A549 (cell line): ENCODE data around the gene ENAH. TPM values are rescaled to one million over a fixed set of nuclear protein-coding genes. Genes with fewer than 3 reads are reported as not detected.

Experiments used
- ATAC-seq, 2 experiments: fragments of 200-7000 bp in 1 of 2; fragments of >200 bp in 1 of 2; cut with Nextera tagmentation in 1 of 2; cut with Tn5 transposase in 1 of 2; 3 replicates each; pipeline versions ENCODE4 v1.8.0 to v1.9.1; 2018 to 2020; ENCODE audit warnings: mild to moderate bottlenecking in 1 of 2, moderate library complexity in 1 of 2
- CTCF ChIA-PET: fragments of 300-600 bp; sonication (Branson Sonifier 250); formaldehyde crosslinking; extraction: SDS; loops from one replicate; lab custom pipeline; 2021; ENCODE audit warnings: antibody characterized with exemption, inconsistent platforms; lab: Yijun Ruan, JAX
- POLR2A ChIA-PET: fragments of 350-600 bp; formaldehyde crosslinking; extraction: SDS; loops from one replicate; lab custom pipeline; 2021; ENCODE audit warnings: antibody characterized with exemption, inconsistent platforms; lab: Yijun Ruan, JAX
- DNase-seq, 2 experiments: peaks; one replicate each; pipeline versions ENCODE4 v3.0.0 to v3.0.0-alpha.2; 2011 to 2016; ENCODE audit warnings: low read depth in 1 of 2, low spot score in 1 of 2
- FAIRE-seq: peaks from 2 replicates; lab custom pipeline; 2011; peaks lifted over from hg19 to GRCh38; lab: Jason Lieb, UNC
- H3K27ac ChIP-seq, 2 experiments: fragments of >200 bp; sonication (Bioruptor Twin); formaldehyde crosslinking; 3 replicates each; pipeline ENCODE4 v1.5.1; 2016 to 2017
- H3K4me1 ChIP-seq: fragments of >200 bp; sonication (Bioruptor Twin); formaldehyde crosslinking; 3 replicates; pipeline ENCODE4 v1.6.1; 2016
- H3K4me2 ChIP-seq: fragments of >200 bp; sonication (Bioruptor Twin); formaldehyde crosslinking; 3 replicates; pipeline ENCODE4 v1.6.1; 2016
- H3K4me3 ChIP-seq: fragments of >200 bp; sonication (Bioruptor Twin); formaldehyde crosslinking; 3 replicates; pipeline ENCODE4 v1.5.1; 2016
- H3K9me3 ChIP-seq: fragments of >200 bp; sonication (Bioruptor Twin); formaldehyde crosslinking; 3 replicates; pipeline ENCODE4 v1.6.1; 2016
- CBX2 ChIP-seq: fragments of 200-600 bp; sonication (generic); IDR thresholded peaks from 2 replicates; pipeline ENCODE4 v1.6.1; 2016; ENCODE audit warnings: low read depth, mild to moderate bottlenecking, borderline replicate concordance
- CEBPB ChIP-seq, 2 experiments: fragments of >200 bp in 1 of 2; sonication (Bioruptor Twin) in 1 of 2; formaldehyde crosslinking in 1 of 2; IDR thresholded peaks; 2 replicates each; pipeline ENCODE4 v1.6.1; 2012 to 2016
- FOSL2 ChIP-seq, 2 experiments: fragments of 450-650 bp in 1 of 2; fragments of >200 bp in 1 of 2; sonication (Bioruptor Twin) in 1 of 2; formaldehyde crosslinking; IDR thresholded peaks; 2 replicates each; pipeline versions ENCODE4 v1.5.0 to v1.6.1; 2016 to 2020; ENCODE audit warnings: mild to moderate bottlenecking in 1 of 2, moderate library complexity in 1 of 2
- GATA3 ChIP-seq: IDR thresholded peaks from 2 replicates; pipeline ENCODE4 v1.6.1; 2012; ENCODE audit warnings: borderline replicate concordance
- HDAC2 ChIP-seq: fragments of 200-600 bp; sonication (generic); IDR thresholded peaks from 2 replicates; pipeline ENCODE4 v1.6.1; 2016
- HOXA7 ChIP-seq: fragments of 250-450 bp; sonication (Bioruptor Pico); IDR thresholded peaks from 2 replicates; pipeline ENCODE4 v1.5.0; 2020; ENCODE audit warnings: mild to moderate bottlenecking, moderate library complexity
- JUN ChIP-seq, 2 experiments: fragments of >200 bp; sonication (Bioruptor Twin); formaldehyde crosslinking; IDR thresholded peaks; 2 replicates in 1 of 2; 3 replicates in 1 of 2; pipeline ENCODE4 v1.6.1; 2016 to 2017
- KDM5A ChIP-seq: fragments of 200-600 bp; sonication (generic); IDR thresholded peaks from 2 replicates; pipeline ENCODE4 v1.6.1; 2016; ENCODE audit warnings: antibody characterized with exemption, mild to moderate bottlenecking
- MAZ ChIP-seq: fragments of 150-350 bp; IDR thresholded peaks from 2 replicates; pipeline ENCODE4 v1.6.1; 2014; ENCODE audit warnings: antibody characterized with exemption, low read depth, low read length, borderline replicate concordance
- MYC ChIP-seq: IDR thresholded peaks from 2 replicates; pipeline ENCODE4 v1.6.1; 2012; ENCODE audit warnings: mild to moderate bottlenecking, inconsistent platforms, low read length, improper control_type of control experiment, borderline replicate concordance
- NPAS2 ChIP-seq: fragments of 250-450 bp; sonication (Bioruptor Pico); IDR thresholded peaks from 2 replicates; pipeline ENCODE4 v1.8.0; 2022; ENCODE audit warnings: mild to moderate bottlenecking, moderate library complexity, borderline replicate concordance
- POLR2AphosphoS2 ChIP-seq: conservative IDR thresholded peaks from 2 replicates; pipeline ENCODE4 v1.6.1; 2012; ENCODE audit warnings: low read length, improper control_type of control experiment, inconsistent platforms
- RARB ChIP-seq: fragments of 250-450 bp; sonication (Bioruptor Pico); IDR thresholded peaks from 2 replicates; pipeline ENCODE4 v1.8.0; 2021; ENCODE audit warnings: mild to moderate bottlenecking, moderate library complexity
- RCOR1 ChIP-seq: fragments of 150-350 bp; IDR thresholded peaks from 2 replicates; pipeline ENCODE4 v1.6.1; 2014; ENCODE audit warnings: antibody characterized with exemption, low read length, low read depth
- RNF2 ChIP-seq: fragments of 200-600 bp; sonication (generic); IDR thresholded peaks from 2 replicates; pipeline ENCODE4 v1.6.1; 2016; ENCODE audit warnings: low read depth, mild to moderate bottlenecking, antibody characterized with exemption, moderate library complexity, borderline replicate concordance
- SMC3 ChIP-seq: fragments of >200 bp; sonication (Bioruptor Twin); formaldehyde crosslinking; IDR thresholded peaks from 3 replicates; pipeline ENCODE4 v1.6.1; 2018; ENCODE audit warnings: inconsistent platforms
- SREBF2 ChIP-seq: fragments of 450-650 bp; IDR thresholded peaks from 2 replicates; pipeline ENCODE4 v1.6.1; 2014; ENCODE audit warnings: mild to moderate bottlenecking, moderate library complexity
- ZSCAN20 ChIP-seq: fragments of 250-450 bp; sonication (Bioruptor Pico); IDR thresholded peaks from 2 replicates; pipeline ENCODE4 v1.8.0; 2022; ENCODE audit warnings: mild to moderate bottlenecking, moderate library complexity
- WGBS: methylation state at CpG from one replicate; pipeline ENCODE4 v1.1.6; 2017; ENCODE audit errors: missing lambda C conversion rate; 5-methylcytosine and 5-hydroxymethylcytosine counted together
- polyA plus RNA-seq, 4 experiments: library from polyadenylated mRNA; depleted of rRNA in 3 of 4; stranded (reverse); fragments of >200 nt; fragmentation: RNase III in 1 of 4; extraction: RNeasy Plus Mini Kit Qiagen cat#74134 plus additional on column Dnase treatment in 1 of 4; gene quantifications; 2 replicates in 3 of 4; 3 replicates in 1 of 4; pipeline ENCODE4 v1.2.3, GENCODE V29; 2011 to 2017
- TF ChIP-seq, protein P1 (sequence below): fragments of 450-650 bp; IDR thresholded peaks from 2 replicates; pipeline ENCODE4 v1.6.1; 2014; ENCODE audit warnings: antibody characterized with exemption
- TF ChIP-seq, protein P2 (sequence below): fragments of >200 bp; sonication (Bioruptor Twin); formaldehyde crosslinking; IDR thresholded peaks from 3 replicates; pipeline ENCODE4 v1.6.1; 2016
- TF ChIP-seq, protein P3 (sequence below): fragments of 250-450 bp; sonication (Bioruptor Pico); IDR thresholded peaks from 2 replicates; pipeline ENCODE4 v1.5.0; 2020; ENCODE audit warnings: low read depth, mild to moderate bottlenecking, moderate library complexity

ENAH gene
- polyA plus RNA-seq, 2 of the 4 experiments (the other 2 are of a cell fraction): 142 to 155 TPM

DNA sequence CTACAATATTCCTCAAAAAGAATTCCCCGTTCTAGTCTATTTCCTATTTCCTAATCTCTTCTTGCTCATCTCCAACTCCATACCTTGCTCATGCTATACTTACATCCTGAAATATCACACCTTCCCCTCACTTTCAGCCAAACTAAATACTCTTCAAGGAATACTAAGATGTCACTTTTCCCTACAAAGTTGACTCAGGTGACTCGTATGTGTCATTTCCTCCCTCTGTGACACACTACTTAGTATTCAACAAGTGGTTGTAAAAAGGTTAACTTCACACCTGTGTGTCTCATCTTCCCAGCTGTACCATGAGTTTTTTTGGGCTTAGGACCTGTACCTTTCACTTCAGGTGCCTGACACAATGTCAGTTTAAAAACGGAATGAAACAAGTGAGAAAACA is 143.2 kb downstream of the ENAH start:
- peak overlapping the region; percentile 77 for H3K4me2 ChIP-seq
- CTCF ChIA-PET: interaction anchor here (0.6 to 1.3 kb wide), 6 partner anchors 9 to 1801 kb away, joined by 3 to 4 read pairs (median 3); no protein-coding TSS in a partner anchor
- no peak overlapping the region for H3K4me3 ChIP-seq
- no peaks in the 10 kb centered on the region for H3K9me3 ChIP-seq
- ATAC-seq (no peak), FAIRE-seq (peak; percentile 36), DNase-seq (no peak)
- 50% methylated on average over 3 of the region's 3 CpGs for WGBS
- peak overlapping the region; percentile 36 to 76 for H3K27ac ChIP-seq
- peaks cover 51% of the 10 kb centered on the region for H3K4me1 ChIP-seq
- TF ChIP-seq HOXA7 (CRISPR knock-in tag) (no peak), RNF2 (no peak), SREBF2 (no peak), ZSCAN20 (no peak), GATA3 (no peak), NPAS2 (no peak), SMC3 (no peak), MAZ (no peak), RCOR1 (no peak), FOSL2 (IDR thresholded peaks at IDR 0.05) (no peak), FOSL2 (CRISPR knock-in tag; IDR thresholded peaks at IDR 0.05) (no peak), MYC (no peak), POLR2AphosphoS2 (no peak), HDAC2 (no peak), JUN (IDR thresholded peaks at IDR 0.05) (no peak), CEBPB (IDR thresholded peaks at IDR 0.05) (no peak)
- TF ChIP-seq, protein P1, sequence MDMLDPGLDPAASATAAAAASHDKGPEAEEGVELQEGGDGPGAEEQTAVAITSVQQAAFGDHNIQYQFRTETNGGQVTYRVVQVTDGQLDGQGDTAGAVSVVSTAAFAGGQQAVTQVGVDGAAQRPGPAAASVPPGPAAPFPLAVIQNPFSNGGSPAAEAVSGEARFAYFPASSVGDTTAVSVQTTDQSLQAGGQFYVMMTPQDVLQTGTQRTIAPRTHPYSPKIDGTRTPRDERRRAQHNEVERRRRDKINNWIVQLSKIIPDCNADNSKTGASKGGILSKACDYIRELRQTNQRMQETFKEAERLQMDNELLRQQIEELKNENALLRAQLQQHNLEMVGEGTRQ: no peak
- TF ChIP-seq, protein P2, sequence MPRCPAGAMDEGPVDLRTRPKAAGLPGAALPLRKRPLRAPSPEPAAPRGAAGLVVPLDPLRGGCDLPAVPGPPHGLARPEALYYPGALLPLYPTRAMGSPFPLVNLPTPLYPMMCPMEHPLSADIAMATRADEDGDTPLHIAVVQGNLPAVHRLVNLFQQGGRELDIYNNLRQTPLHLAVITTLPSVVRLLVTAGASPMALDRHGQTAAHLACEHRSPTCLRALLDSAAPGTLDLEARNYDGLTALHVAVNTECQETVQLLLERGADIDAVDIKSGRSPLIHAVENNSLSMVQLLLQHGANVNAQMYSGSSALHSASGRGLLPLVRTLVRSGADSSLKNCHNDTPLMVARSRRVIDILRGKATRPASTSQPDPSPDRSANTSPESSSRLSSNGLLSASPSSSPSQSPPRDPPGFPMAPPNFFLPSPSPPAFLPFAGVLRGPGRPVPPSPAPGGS: no peak
- POLR2A ChIA-PET: no interaction called here

DNA sequence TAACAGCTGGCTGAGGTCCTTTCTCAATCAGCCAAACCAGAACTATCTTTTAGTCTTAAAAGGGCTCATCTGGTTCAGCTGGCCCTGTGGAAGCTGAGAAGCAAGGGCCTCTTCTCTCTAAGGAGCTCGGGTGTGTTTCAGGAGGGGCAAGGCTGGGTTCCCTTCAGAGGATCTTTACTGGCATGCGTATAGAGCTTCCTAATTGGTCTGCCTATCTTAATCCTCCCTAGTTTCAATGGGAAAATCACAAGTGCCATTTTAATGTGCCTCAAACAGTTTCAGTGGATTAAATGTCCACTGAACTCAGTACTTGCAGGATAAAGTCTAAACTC is 143.6 kb downstream of the ENAH start:
- peaks cover 51% of the 10 kb centered on the region for H3K4me1 ChIP-seq
- no peak for TF ChIP-seq RARB (CRISPR knock-in tag)
- TF ChIP-seq, protein P3, sequence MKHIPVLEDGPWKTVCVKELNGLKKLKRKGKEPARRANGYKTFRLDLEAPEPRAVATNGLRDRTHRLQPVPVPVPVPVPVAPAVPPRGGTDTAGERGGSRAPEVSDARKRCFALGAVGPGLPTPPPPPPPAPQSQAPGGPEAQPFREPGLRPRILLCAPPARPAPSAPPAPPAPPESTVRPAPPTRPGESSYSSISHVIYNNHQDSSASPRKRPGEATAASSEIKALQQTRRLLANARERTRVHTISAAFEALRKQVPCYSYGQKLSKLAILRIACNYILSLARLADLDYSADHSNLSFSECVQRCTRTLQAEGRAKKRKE (CRISPR knock-in tag): no peak
- no peak for TF ChIP-seq KDM5A
- TF ChIP-seq CBX2: no peak
- no peak for TF ChIP-seq RNF2
- TF ChIP-seq POLR2AphosphoS2: no peak
- TF ChIP-seq, all 56 proteins: peak for 0
- ChIA-PET POLR2A (interaction anchor here (1.2 to 2.8 kb wide), 2 partner anchors 144 to 146 kb away, joined by 5 to 8 read pairs; partner anchors contain the start of gene ENAH), CTCF (interaction anchor here (0.6 to 1.3 kb wide), 6 partner anchors 9 to 1801 kb away, joined by 3 to 4 read pairs (median 3); no protein-coding TSS in a partner anchor)
- ATAC-seq (no peak; a peak in 2 of 6 replicates), FAIRE-seq (no peak), DNase-seq (no peak)
- Histone ChIP-seq H3K27ac (peak overlapping the region; percentile 36 to 76), H3K9me3 (no peaks in the 10 kb centered on the region), H3K4me3 (no peak overlapping the region), H3K4me2 (peak overlapping the region; percentile 77)
- WGBS: 88% methylated on average over 2 of the region's 2 CpGs
